ENCODE results near the gene NCBP2L. TPM values are rescaled to one million over a fixed set of nuclear protein-coding genes. Genes with fewer than 3 reads are reported as not detected.

NCBP2L gene
- total and polyA plus RNA-seq, 9 of the 15 experiments (the other 6 are each of a cell fraction or from before 2014, with no cell fraction given), result not detected

DNA sequence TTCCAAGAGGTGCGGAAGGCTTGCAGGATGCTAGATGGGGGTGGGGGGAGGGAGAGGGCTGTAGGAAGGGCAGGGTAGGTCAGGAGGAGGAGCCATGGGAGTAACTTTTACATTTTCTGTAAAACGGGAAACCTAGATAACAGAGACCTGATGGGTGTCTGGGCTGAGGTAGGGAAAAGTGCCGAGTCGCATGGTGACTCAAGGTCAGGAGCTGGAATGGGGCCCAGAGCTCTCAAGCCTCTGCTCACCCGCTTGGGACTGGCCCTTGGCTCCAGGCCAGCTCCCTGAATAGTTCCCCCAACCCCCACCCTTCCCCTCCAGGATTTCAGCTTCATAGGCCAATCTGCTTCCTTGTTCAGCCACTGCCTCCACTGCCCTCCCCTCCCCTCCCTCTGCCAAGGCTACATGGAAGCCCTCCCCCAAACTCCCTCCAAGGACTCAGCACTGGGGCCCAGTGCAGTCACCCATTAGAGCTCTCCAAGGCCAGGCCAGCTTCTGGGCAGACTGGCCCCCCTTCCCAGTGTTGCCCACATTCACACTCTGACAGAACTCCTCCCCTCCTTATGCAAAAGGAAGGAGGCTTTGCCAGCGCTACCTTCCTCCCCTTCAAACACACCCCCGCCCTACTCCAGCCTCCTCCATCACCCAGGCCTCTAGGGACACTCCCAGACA lies 45.6 kb upstream of the NCBP2L start (continued):
- TF ChIP-seq, protein P1, sequence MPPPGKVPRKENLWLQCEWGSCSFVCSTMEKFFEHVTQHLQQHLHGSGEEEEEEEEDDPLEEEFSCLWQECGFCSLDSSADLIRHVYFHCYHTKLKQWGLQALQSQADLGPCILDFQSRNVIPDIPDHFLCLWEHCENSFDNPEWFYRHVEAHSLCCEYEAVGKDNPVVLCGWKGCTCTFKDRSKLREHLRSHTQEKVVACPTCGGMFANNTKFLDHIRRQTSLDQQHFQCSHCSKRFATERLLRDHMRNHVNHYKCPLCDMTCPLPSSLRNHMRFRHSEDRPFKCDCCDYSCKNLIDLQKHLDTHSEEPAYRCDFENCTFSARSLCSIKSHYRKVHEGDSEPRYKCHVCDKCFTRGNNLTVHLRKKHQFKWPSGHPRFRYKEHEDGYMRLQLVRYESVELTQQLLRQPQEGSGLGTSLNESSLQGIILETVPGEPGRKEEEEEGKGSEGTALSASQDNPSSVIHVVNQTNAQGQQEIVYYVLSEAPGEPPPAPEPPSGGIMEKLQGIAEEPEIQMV (tag; conservative IDR thresholded peaks at IDR 0.05; ENCODE audit: low read depth), result no peak
- TF ChIP-seq MEF2D (tag; conservative IDR thresholded peaks at IDR 0.05; ENCODE audit: low read depth) (0 out of 2 replicates have a peak, but pooled peaks have one; percentile 17), KLF16 (IDR thresholded peaks at IDR 0.05) (no peak), XRCC3 (IDR thresholded peaks at IDR 0.05) (no peak), PPARD (CRISPR knock-in tag; IDR thresholded peaks at IDR 0.05) (no peak), SNIP1 (IDR thresholded peaks at IDR 0.05; ENCODE audit: low read depth) (no peak), ZNF830 (CRISPR knock-in tag; IDR thresholded peaks at IDR 0.05) (no peak), YBX1 (IDR thresholded peaks at IDR 0.05) (no peak), DIDO1 (tag; IDR thresholded peaks at IDR 0.05; ENCODE audit: low read depth) (no peak), ZNF274 (IDR thresholded peaks at IDR 0.05; ENCODE audit: borderline replicate concordance, low read depth, low read length) (no peak), C11orf30 (IDR thresholded peaks at IDR 0.05; ENCODE audit: low read depth) (peak; percentile 29; the same call in 1 of the 2 replicates), ZNF436 (CRISPR knock-in tag; IDR thresholded peaks at IDR 0.05) (no peak), MYC (IDR thresholded peaks at IDR 0.05; ENCODE audit: low read depth, low read length) (peak; percentile 28; the same call in 1 of the 2 replicates), MYC (CRISPR knock-in tag; IDR thresholded peaks at IDR 0.05; ENCODE audit: borderline replicate concordance, low read depth) (no peak), ZNF431 (CRISPR knock-in tag; IDR thresholded peaks at IDR 0.05) (no peak), NRF1 (conservative IDR thresholded peaks at IDR 0.05 in 1 of 2, IDR thresholded peaks at IDR 0.05 in 1 of 2) (no peak; a peak in 1 of 4 replicates)
- TF ChIP-seq, protein P2, sequence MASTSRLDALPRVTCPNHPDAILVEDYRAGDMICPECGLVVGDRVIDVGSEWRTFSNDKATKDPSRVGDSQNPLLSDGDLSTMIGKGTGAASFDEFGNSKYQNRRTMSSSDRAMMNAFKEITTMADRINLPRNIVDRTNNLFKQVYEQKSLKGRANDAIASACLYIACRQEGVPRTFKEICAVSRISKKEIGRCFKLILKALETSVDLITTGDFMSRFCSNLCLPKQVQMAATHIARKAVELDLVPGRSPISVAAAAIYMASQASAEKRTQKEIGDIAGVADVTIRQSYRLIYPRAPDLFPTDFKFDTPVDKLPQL (IDR thresholded peaks at IDR 0.05; ENCODE audit: extremely low read depth, insufficient read length), result no peak
- TF ChIP-seq, protein P3, sequence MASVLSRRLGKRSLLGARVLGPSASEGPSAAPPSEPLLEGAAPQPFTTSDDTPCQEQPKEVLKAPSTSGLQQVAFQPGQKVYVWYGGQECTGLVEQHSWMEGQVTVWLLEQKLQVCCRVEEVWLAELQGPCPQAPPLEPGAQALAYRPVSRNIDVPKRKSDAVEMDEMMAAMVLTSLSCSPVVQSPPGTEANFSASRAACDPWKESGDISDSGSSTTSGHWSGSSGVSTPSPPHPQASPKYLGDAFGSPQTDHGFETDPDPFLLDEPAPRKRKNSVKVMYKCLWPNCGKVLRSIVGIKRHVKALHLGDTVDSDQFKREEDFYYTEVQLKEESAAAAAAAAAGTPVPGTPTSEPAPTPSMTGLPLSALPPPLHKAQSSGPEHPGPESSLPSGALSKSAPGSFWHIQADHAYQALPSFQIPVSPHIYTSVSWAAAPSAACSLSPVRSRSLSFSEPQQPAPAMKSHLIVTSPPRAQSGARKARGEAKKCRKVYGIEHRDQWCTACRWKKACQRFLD (CRISPR knock-in tag; IDR thresholded peaks at IDR 0.05), result peak; percentile 46; the same call in 1 of the 2 replicates
- TF ChIP-seq, protein P4, sequence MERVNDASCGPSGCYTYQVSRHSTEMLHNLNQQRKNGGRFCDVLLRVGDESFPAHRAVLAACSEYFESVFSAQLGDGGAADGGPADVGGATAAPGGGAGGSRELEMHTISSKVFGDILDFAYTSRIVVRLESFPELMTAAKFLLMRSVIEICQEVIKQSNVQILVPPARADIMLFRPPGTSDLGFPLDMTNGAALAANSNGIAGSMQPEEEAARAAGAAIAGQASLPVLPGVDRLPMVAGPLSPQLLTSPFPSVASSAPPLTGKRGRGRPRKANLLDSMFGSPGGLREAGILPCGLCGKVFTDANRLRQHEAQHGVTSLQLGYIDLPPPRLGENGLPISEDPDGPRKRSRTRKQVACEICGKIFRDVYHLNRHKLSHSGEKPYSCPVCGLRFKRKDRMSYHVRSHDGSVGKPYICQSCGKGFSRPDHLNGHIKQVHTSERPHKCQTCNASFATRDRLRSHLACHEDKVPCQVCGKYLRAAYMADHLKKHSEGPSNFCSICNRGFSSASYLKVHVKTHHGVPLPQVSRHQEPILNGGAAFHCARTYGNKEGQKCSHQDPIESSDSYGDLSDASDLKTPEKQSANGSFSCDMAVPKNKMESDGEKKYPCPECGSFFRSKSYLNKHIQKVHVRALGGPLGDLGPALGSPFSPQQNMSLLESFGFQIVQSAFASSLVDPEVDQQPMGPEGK (CRISPR knock-in tag; IDR thresholded peaks at IDR 0.05; ENCODE audit: borderline replicate concordance), result no peak
- TF ChIP-seq, protein P5, sequence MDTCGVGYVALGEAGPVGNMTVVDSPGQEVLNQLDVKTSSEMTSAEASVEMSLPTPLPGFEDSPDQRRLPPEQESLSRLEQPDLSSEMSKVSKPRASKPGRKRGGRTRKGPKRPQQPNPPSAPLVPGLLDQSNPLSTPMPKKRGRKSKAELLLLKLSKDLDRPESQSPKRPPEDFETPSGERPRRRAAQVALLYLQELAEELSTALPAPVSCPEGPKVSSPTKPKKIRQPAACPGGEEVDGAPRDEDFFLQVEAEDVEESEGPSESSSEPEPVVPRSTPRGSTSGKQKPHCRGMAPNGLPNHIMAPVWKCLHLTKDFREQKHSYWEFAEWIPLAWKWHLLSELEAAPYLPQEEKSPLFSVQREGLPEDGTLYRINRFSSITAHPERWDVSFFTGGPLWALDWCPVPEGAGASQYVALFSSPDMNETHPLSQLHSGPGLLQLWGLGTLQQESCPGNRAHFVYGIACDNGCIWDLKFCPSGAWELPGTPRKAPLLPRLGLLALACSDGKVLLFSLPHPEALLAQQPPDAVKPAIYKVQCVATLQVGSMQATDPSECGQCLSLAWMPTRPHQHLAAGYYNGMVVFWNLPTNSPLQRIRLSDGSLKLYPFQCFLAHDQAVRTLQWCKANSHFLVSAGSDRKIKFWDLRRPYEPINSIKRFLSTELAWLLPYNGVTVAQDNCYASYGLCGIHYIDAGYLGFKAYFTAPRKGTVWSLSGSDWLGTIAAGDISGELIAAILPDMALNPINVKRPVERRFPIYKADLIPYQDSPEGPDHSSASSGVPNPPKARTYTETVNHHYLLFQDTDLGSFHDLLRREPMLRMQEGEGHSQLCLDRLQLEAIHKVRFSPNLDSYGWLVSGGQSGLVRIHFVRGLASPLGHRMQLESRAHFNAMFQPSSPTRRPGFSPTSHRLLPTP (IDR thresholded peaks at IDR 0.05; ENCODE audit: borderline replicate concordance, extremely low read depth, insufficient read length), result no peak
